ENCODE measurements around the gene TBC1D3B. TPM values are rescaled to one million over a fixed set of nuclear protein-coding genes. Genes with fewer than 3 reads are reported as not detected.
"Not testable (repeated sequence)": the region's sequence is repeated elsewhere in the genome, so short reads cannot be mapped to it uniquely, and the experiment has no call there.

Gene TBC1D3B
- total and polyA plus RNA-seq, 2 of the 13 experiments (the other 11 are each of a cell fraction or from before 2014, with no cell fraction given) = 1.1 to 1.8 TPM

GRCh38 chr17:36186810-36187763 is 10.7 kb upstream of the TBC1D3B start:
- POLR2A ChIA-PET; in situ Hi-C loops (cut with HindIII; ENCODE audit: extremely low pct_ligation_motif_present, low pct_unique_long_range_greater_than_20kb); H3K27ac ChIP-seq (ENCODE audit: extremely low read length, insufficient read depth, low read length); H3K4me1 ChIP-seq (ENCODE audit: insufficient read depth, low read length); H3K4me2 ChIP-seq (ENCODE audit: low read depth, low read length); BruUV-seq (replicated peaks); H3K4me3 ChIP-seq (replicated peaks in 1 of 3; ENCODE audit: insufficient read depth in 1 of 3, low read depth in 2 of 3, low read length in 3 of 3); H3K79me2 ChIP-seq (ENCODE audit: insufficient read depth, low read length); ATAC-seq; H2AFZ ChIP-seq (ENCODE audit: low read length); CTCF ChIA-PET (ENCODE audit: low intra/inter-chr PET ratio, low total read pairs); FAIRE-seq; DNase-seq (ENCODE audit: low spot score); H3K36me3 ChIP-seq (replicated peaks in 1 of 2; ENCODE audit: control insufficient read depth in 1 of 2, insufficient read depth in 2 of 2, low read length in 2 of 2); intact Hi-C loops (cut with micrococcal nuclease; ENCODE audit: unreplicated experiment); H3K9me3 ChIP-seq (ENCODE audit: low read length); H4K20me1 ChIP-seq (ENCODE audit: insufficient read depth, low read length); H3K9ac ChIP-seq (ENCODE audit: insufficient read depth, low read depth, low read length): not testable (repeated sequence)
- peaks cover 24 to 42% of the 10 kb centered on the region in 2 experiments for H3K27me3 ChIP-seq (ENCODE audit: control insufficient read depth in 1 of 2, insufficient read depth in 2 of 2, low read length in 2 of 2)
- 30% methylated on average over 13 of the region's 13 CpGs for WGBS (ENCODE audit: low lambda C conversion rate)

DNA sequence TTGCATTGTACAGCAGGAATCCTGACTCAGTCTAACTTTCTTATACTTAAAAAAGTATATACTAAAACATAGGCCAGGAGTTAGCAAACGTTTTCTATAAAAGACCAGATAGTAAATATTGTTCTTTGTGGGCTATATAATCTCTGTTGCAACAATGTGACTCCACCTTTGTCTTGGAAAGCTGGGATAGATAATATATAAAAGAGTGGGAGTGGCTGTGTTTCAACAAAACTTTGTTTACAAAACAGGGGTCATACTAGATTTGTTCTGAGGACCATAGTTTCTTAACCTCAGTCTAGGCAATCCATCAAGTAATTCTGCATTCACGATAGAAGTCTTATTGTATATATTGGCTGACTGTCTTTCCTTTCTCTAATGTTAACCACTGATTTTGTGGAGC is 9.0 kb upstream of the TBC1D3B start:
- 3% methylated on average over 2 of the region's 2 CpGs for WGBS (ENCODE audit: low lambda C conversion rate)
- no peak overlapping the region for H2AFZ ChIP-seq (ENCODE audit: low read length)
- no peak overlapping the region for H3K27ac ChIP-seq (ENCODE audit: extremely low read length, insufficient read depth, low read length)
- no TSS peak for BruUV-seq (replicated peaks)
- ChIA-PET CTCF (ENCODE audit: low intra/inter-chr PET ratio, low total read pairs) (no interaction called here), POLR2A (no interaction called here)
- 0 out of 2 replicates have a peak, but pooled peaks cover 6% of the 10 kb centered on the region for H3K4me1 ChIP-seq (ENCODE audit: insufficient read depth, low read length)
- in situ Hi-C loops (cut with HindIII; ENCODE audit: extremely low pct_ligation_motif_present, low pct_unique_long_range_greater_than_20kb) (no loop called here), intact Hi-C loops (cut with micrococcal nuclease; ENCODE audit: unreplicated experiment) (no loop called here)
- no peaks in the 10 kb centered on the region for H3K79me2 ChIP-seq (ENCODE audit: insufficient read depth, low read length)
- H3K36me3 ChIP-seq (replicated peaks in 1 of 2; ENCODE audit: control insufficient read depth in 1 of 2, insufficient read depth in 2 of 2, low read length in 2 of 2) = no peaks in the 10 kb centered on the region
- no peaks in the 10 kb centered on the region for H4K20me1 ChIP-seq (ENCODE audit: insufficient read depth, low read length)
- no peaks in the 10 kb centered on the region for H3K9me3 ChIP-seq (ENCODE audit: low read length)
- no peak overlapping the region for H3K9ac ChIP-seq (ENCODE audit: insufficient read depth, low read depth, low read length)
- H3K4me3 ChIP-seq (replicated peaks in 1 of 3; ENCODE audit: insufficient read depth in 1 of 3, low read depth in 2 of 3, low read length in 3 of 3) = no peak overlapping the region
- FAIRE-seq (no peak), ATAC-seq (no peak), DNase-seq (ENCODE audit: low spot score) (no peak)
- peaks cover 22 to 54% of the 10 kb centered on the region in 2 experiments for H3K27me3 ChIP-seq (ENCODE audit: control insufficient read depth in 1 of 2, insufficient read depth in 2 of 2, low read length in 2 of 2)
- no peak overlapping the region for H3K4me2 ChIP-seq (ENCODE audit: low read depth, low read length)
- no peak for TF ChIP-seq ETV5 (CRISPR knock-in tag; IDR thresholded peaks at IDR 0.05; ENCODE audit: borderline replicate concordance)
- no peak for TF ChIP-seq CENPT (CRISPR knock-in tag; IDR thresholded peaks at IDR 0.05; ENCODE audit: low read depth)
- no peak for TF ChIP-seq ZFP41 (CRISPR knock-in tag; IDR thresholded peaks at IDR 0.05; ENCODE audit: borderline replicate concordance)
- no peak for TF ChIP-seq ZZZ3 (CRISPR knock-in tag; IDR thresholded peaks at IDR 0.05; ENCODE audit: borderline replicate concordance)
- no peak for TF ChIP-seq ATRX (CRISPR knock-in tag; IDR thresholded peaks at IDR 0.05; ENCODE audit: borderline replicate concordance)
- no peak for TF ChIP-seq ATF6 (CRISPR knock-in tag; conservative IDR thresholded peaks at IDR 0.05)
- TF ChIP-seq ZNF720 (CRISPR knock-in tag; IDR thresholded peaks at IDR 0.05) = no peak
- TF ChIP-seq ATF2 (CRISPR knock-in tag; IDR thresholded peaks at IDR 0.05) = no peak
- no peak for TF ChIP-seq RORA (CRISPR knock-in tag; IDR thresholded peaks at IDR 0.05)
- TF ChIP-seq CCAR2 (optimal IDR thresholded peaks at IDR 0.05; ENCODE audit: low read depth, low read length) = no peak
- TF ChIP-seq HNRNPL (IDR thresholded peaks at IDR 0.05; ENCODE audit: low read depth, low read length) = no peak
- no peak for TF ChIP-seq SOX13 (IDR thresholded peaks at IDR 0.05)
- no peak for TF ChIP-seq SOX13 (CRISPR knock-in tag; conservative IDR thresholded peaks at IDR 0.05 in 1 of 2, IDR thresholded peaks at IDR 0.05 in 1 of 2)
